NCI-H1105 (cell line): Measurements from ENCODE around the gene GGT6.

Source experiments
- DNase-seq: peaks from one replicate; lab custom pipeline; 2025; lab: John Stamatoyannopoulos, UW

GGT6 gene

GRCh38 chr17:4573669-4574068, 13.3 kb upstream of the GGT6 start:
- DNase-seq = no peak

GRCh38 chr17:4573115-4573514, 12.7 kb upstream of the GGT6 start:
- DNase-seq = no peak

- DNase-seq = no peak
These were observed 11.8 kb upstream of the GGT6 start for GRCh38 chr17:4572131-4572530.

GRCh38 chr17:4569591-4569990, 9.2 kb upstream of the GGT6 start:
- DNase-seq = no peak

GRCh38 chr17:4566785-4567184, 6.4 kb upstream of the GGT6 start:
- peak; percentile 74 for DNase-seq

GRCh38 chr17:4565209-4566141, 5.1 kb upstream of the GGT6 start:
- peak; percentile 77 for DNase-seq

- no peak for DNase-seq
These were observed 1.9 kb upstream of the GGT6 start for GRCh38 chr17:4562015-4562969.

GRCh38 chr17:4560837-4561256, 470 bp upstream of the GGT6 start:
- DNase-seq = peak; percentile 68

GRCh38 chr17:4559966-4560365, 411 bp downstream of the GGT6 start:
- peak; percentile 83 for DNase-seq

GRCh38 chr17:4559139-4559791, 1.1 kb downstream of the GGT6 start:
- DNase-seq = peak; percentile 18

- no peak for DNase-seq
These were observed 1.9 kb downstream of the GGT6 start for GRCh38 chr17:4558347-4558971.

GRCh38 chr17:4557626-4558346, 2.6 kb downstream of the GGT6 start:
- no peak for DNase-seq

- DNase-seq = no peak
These were observed 3.4 kb downstream of the GGT6 start for GRCh38 chr17:4556996-4557395.

GRCh38 chr17:4555873-4556759, 4.3 kb downstream of the GGT6 start:
- no peak for DNase-seq

- peak; percentile 99 for DNase-seq
These were observed 5.2 kb downstream of the GGT6 start, which contains the start of gene MYBBP1A for GRCh38 chr17:4554997-4555799. MYBBP1A (minus strand) TSS chr17:4555384; CDS start chr17:4555324, 60 bp downstream.

- no peak for DNase-seq
These were observed 5.9 kb downstream of the GGT6 start for GRCh38 chr17:4554441-4554996.

- no peak for DNase-seq
These were observed 6.7 kb downstream of the GGT6 start for GRCh38 chr17:4553669-4554068.

GRCh38 chr17:4551796-4552525, 8.4 kb downstream of the GGT6 start:
- no peak for DNase-seq
